ENCODE results near the gene PDE6C.

PDE6C gene

DNA sequence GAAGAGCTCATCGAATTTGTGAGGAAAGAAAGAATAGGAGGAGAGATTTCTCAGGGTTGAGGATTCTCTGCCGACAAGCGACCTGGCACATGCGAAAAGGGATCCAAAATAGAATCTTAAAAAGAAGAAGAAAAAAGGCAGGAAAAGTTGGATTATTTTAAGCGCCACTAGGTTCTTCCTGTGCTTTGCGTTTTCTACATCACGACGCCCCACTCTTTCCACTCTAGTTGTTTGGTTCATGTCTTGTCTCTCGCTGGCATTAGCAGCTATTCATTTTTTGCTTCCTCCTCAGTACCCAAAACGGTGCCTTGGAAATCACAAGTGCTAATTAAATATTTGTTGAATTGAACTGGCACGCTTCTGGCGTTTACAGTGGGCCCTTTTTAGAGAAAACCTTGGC lies 90.7 kb downstream of the PDE6C start:
- H3K4me1 ChIP-seq (ENCODE audit: insufficient read depth, poor library complexity, severe bottlenecking) = peaks cover 5% of the 10 kb centered on the region
- H3K9me3 ChIP-seq (ENCODE audit: severe bottlenecking) = no peaks in the 10 kb centered on the region
- DNase-seq (ENCODE audit: low spot score) = no peak
- ATAC-seq (ENCODE audit: low read depth) = no peak
- TF ChIP-seq, protein P1, sequence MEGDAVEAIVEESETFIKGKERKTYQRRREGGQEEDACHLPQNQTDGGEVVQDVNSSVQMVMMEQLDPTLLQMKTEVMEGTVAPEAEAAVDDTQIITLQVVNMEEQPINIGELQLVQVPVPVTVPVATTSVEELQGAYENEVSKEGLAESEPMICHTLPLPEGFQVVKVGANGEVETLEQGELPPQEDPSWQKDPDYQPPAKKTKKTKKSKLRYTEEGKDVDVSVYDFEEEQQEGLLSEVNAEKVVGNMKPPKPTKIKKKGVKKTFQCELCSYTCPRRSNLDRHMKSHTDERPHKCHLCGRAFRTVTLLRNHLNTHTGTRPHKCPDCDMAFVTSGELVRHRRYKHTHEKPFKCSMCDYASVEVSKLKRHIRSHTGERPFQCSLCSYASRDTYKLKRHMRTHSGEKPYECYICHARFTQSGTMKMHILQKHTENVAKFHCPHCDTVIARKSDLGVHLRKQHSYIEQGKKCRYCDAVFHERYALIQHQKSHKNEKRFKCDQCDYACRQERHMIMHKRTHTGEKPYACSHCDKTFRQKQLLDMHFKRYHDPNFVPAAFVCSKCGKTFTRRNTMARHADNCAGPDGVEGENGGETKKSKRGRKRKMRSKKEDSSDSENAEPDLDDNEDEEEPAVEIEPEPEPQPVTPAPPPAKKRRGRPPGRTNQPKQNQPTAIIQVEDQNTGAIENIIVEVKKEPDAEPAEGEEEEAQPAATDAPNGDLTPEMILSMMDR (IDR thresholded peaks at IDR 0.05; ENCODE audit: poor library complexity, severe bottlenecking) = no peak
- no peaks in the 10 kb centered on the region for H3K27me3 ChIP-seq (ENCODE audit: insufficient read depth, poor library complexity, severe bottlenecking)
- H3K4me3 ChIP-seq (ENCODE audit: severe bottlenecking) = peak overlapping the region; percentile 49
- H3K27ac ChIP-seq (ENCODE audit: poor library complexity, severe bottlenecking) = peak overlapping the region; percentile 65
- H3K36me3 ChIP-seq (ENCODE audit: low read depth) = peaks cover 19% of the 10 kb centered on the region

DNA sequence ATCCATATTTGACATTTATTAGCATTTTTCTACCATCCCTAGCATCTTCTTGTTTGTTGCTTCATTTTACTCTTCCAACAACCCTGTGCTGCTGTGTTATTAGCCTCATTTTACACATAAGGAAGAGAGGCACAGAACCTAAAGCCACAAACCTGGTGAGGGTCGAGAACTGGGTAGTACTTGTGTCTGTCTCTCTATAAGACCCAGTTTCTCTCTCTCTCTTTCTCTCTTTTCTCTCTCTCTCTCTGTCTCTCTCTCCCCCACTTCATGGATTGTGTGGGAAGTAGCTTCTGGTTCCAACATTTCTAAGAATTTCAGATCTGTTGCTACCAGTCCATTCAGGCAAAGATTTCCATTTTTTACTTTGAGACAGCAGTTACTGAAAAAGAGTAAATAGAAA lies 91.5 kb downstream of the PDE6C start:
- Histone ChIP-seq H3K9me3 (ENCODE audit: severe bottlenecking) (no peaks in the 10 kb centered on the region), H3K4me3 (ENCODE audit: severe bottlenecking) (no peak overlapping the region), H3K27me3 (ENCODE audit: insufficient read depth, poor library complexity, severe bottlenecking) (no peaks in the 10 kb centered on the region), H3K27ac (ENCODE audit: poor library complexity, severe bottlenecking) (no peak overlapping the region), H3K36me3 (ENCODE audit: low read depth) (peaks cover 11% of the 10 kb centered on the region), H3K4me1 (ENCODE audit: insufficient read depth, poor library complexity, severe bottlenecking) (peaks cover 5% of the 10 kb centered on the region)
- DNase-seq (ENCODE audit: low spot score) (no peak), ATAC-seq (ENCODE audit: low read depth) (no peak)
- TF ChIP-seq, protein P1 (IDR thresholded peaks at IDR 0.05; ENCODE audit: poor library complexity, severe bottlenecking) = no peak

- Histone ChIP-seq H3K9me3 (ENCODE audit: severe bottlenecking) (no peaks in the 10 kb centered on the region), H3K27me3 (ENCODE audit: insufficient read depth, poor library complexity, severe bottlenecking) (no peaks in the 10 kb centered on the region), H3K4me3 (ENCODE audit: severe bottlenecking) (no peak overlapping the region), H3K4me1 (ENCODE audit: insufficient read depth, poor library complexity, severe bottlenecking) (peaks cover 5% of the 10 kb centered on the region), H3K27ac (ENCODE audit: poor library complexity, severe bottlenecking) (no peak overlapping the region), H3K36me3 (ENCODE audit: low read depth) (peaks cover 5% of the 10 kb centered on the region)
- DNase-seq (ENCODE audit: low spot score) = no peak
- TF ChIP-seq, protein P1 (IDR thresholded peaks at IDR 0.05; ENCODE audit: poor library complexity, severe bottlenecking) = no peak
- no peak for ATAC-seq (ENCODE audit: low read depth)
These were observed 92.1 kb downstream of the PDE6C start for GRCh38 chr10:93704451-93704850.

- Histone ChIP-seq H3K36me3 (ENCODE audit: low read depth) (no peaks in the 10 kb centered on the region), H3K27me3 (ENCODE audit: insufficient read depth, poor library complexity, severe bottlenecking) (no peaks in the 10 kb centered on the region), H3K4me3 (ENCODE audit: severe bottlenecking) (no peak overlapping the region), H3K27ac (ENCODE audit: poor library complexity, severe bottlenecking) (no peak overlapping the region), H3K4me1 (ENCODE audit: insufficient read depth, poor library complexity, severe bottlenecking) (no peaks in the 10 kb centered on the region), H3K9me3 (ENCODE audit: severe bottlenecking) (no peaks in the 10 kb centered on the region)
- TF ChIP-seq, protein P1 (IDR thresholded peaks at IDR 0.05; ENCODE audit: poor library complexity, severe bottlenecking) = no peak
- DNase-seq (ENCODE audit: low spot score) = no peak
- no peak for ATAC-seq (ENCODE audit: low read depth)
These were observed 95.3 kb downstream of the PDE6C start for GRCh38 chr10:93707623-93708022.

- no peaks in the 10 kb centered on the region for H3K27me3 ChIP-seq (ENCODE audit: insufficient read depth, poor library complexity, severe bottlenecking)
- no peak for ATAC-seq (ENCODE audit: low read depth)
- no peaks in the 10 kb centered on the region for H3K4me1 ChIP-seq (ENCODE audit: insufficient read depth, poor library complexity, severe bottlenecking)
- H3K27ac ChIP-seq (ENCODE audit: poor library complexity, severe bottlenecking) = no peak overlapping the region
- TF ChIP-seq, protein P1 (IDR thresholded peaks at IDR 0.05; ENCODE audit: poor library complexity, severe bottlenecking) = no peak
- H3K36me3 ChIP-seq (ENCODE audit: low read depth) = no peaks in the 10 kb centered on the region
- no peak for DNase-seq (ENCODE audit: low spot score)
- H3K9me3 ChIP-seq (ENCODE audit: severe bottlenecking) = no peaks in the 10 kb centered on the region
- H3K4me3 ChIP-seq (ENCODE audit: severe bottlenecking) = no peak overlapping the region
These were observed 98.1 kb downstream of the PDE6C start for GRCh38 chr10:93710333-93710909.
